Measurements from ENCODE around the gene TNIK.

DNA sequence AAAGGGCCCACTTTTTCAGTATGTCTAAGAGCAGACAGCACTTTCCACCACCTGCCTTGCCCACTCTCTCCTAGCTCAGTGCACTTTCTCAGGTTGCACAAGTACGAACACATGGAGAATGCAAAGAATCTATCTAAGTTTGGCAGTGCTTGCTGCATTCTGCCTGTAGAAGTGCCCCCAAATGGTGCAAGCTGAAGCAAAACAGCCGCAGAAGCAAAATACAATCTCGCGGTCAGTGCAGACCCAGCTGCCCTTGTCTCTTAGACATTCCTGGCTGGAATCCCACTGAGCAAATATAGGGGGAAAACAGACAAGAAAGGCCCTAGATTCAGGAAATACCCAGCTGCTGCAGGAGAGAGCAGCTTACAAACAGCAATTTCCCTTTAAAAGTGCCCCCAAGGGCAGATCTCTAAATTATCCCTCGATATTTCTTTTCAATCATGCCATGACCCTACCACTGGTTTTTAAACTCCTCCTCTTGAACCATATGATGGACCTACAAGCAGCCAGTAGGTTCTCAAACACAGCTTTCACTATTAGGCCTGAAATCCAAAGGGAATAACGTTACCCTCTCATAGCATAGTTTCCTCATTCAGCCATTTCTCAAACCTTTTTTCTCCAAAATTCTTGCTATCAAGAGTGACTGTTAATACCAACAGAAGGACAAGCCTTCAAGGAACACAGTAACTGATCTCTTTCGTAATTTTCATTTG, 67.0 kb downstream of the TNIK start:
- TF ChIP-seq, protein P1, sequence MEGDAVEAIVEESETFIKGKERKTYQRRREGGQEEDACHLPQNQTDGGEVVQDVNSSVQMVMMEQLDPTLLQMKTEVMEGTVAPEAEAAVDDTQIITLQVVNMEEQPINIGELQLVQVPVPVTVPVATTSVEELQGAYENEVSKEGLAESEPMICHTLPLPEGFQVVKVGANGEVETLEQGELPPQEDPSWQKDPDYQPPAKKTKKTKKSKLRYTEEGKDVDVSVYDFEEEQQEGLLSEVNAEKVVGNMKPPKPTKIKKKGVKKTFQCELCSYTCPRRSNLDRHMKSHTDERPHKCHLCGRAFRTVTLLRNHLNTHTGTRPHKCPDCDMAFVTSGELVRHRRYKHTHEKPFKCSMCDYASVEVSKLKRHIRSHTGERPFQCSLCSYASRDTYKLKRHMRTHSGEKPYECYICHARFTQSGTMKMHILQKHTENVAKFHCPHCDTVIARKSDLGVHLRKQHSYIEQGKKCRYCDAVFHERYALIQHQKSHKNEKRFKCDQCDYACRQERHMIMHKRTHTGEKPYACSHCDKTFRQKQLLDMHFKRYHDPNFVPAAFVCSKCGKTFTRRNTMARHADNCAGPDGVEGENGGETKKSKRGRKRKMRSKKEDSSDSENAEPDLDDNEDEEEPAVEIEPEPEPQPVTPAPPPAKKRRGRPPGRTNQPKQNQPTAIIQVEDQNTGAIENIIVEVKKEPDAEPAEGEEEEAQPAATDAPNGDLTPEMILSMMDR (IDR thresholded peaks at IDR 0.05) = no peak
- TF ChIP-seq POLR2A (IDR thresholded peaks at IDR 0.05) = no peak

Data from prostate gland (tissue), 2 donors.